Osteoblast (primary cell): ENCODE measurements around the gene TEX53. TPM values are rescaled to one million over a fixed set of nuclear protein-coding genes. Genes with fewer than 3 reads are reported as not detected.

Experiments
- DNase-seq: peaks from one replicate; pipeline ENCODE4 v3.0.0; 2011; ENCODE audit warnings: low spot score, mixed read lengths; ENCODE audit not compliant: insufficient read length; ENCODE audit errors: missing footprints
- H2AFZ ChIP-seq: 2 replicates; pipeline ENCODE4 v1.6.0; 2011; ENCODE audit warnings: mild to moderate bottlenecking, low read length
- H3K27ac ChIP-seq: 2 replicates; pipeline ENCODE4 v1.5.1; 2011; ENCODE audit warnings: mild to moderate bottlenecking, low read depth, low read length, moderate library complexity
- H3K27me3 ChIP-seq: 2 replicates; pipeline ENCODE4 v1.6.0; 2012; ENCODE audit warnings: mild to moderate bottlenecking, control low read depth, inconsistent platforms, low read length, moderate library complexity; ENCODE audit not compliant: insufficient read depth
- H3K36me3 ChIP-seq: 2 replicates; pipeline ENCODE4 v1.5.1; 2011; ENCODE audit warnings: mild to moderate bottlenecking, low read length, control low read depth, moderate library complexity; ENCODE audit not compliant: insufficient read depth
- H3K4me1 ChIP-seq: 2 replicates; pipeline ENCODE4 v1.5.1; 2011; ENCODE audit warnings: mild to moderate bottlenecking, low read length, control low read depth, moderate library complexity; ENCODE audit not compliant: insufficient read depth
- H3K4me2 ChIP-seq: 2 replicates; pipeline ENCODE4 v1.6.0; 2011; ENCODE audit warnings: mild to moderate bottlenecking, low read length; ENCODE audit not compliant: insufficient read depth
- H3K4me3 ChIP-seq: fragments of 200-600 bp; sonication (generic); 3 replicates; pipeline ENCODE4 v1.5.1; 2012; ENCODE audit warnings: mild to moderate bottlenecking, low read length, inconsistent platforms; ENCODE audit not compliant: insufficient read depth
- H3K79me2 ChIP-seq: 2 replicates; pipeline ENCODE4 v1.6.0; 2012; ENCODE audit warnings: mild to moderate bottlenecking, low read length, control low read depth, inconsistent platforms; ENCODE audit not compliant: insufficient read depth
- H3K9me3 ChIP-seq: 2 replicates; pipeline ENCODE4 v1.5.1; 2011; ENCODE audit warnings: low read depth, low read length, control low read depth
- H4K20me1 ChIP-seq: 2 replicates; pipeline ENCODE4 v1.6.0; 2012; ENCODE audit warnings: mild to moderate bottlenecking, low read length, control low read depth; ENCODE audit not compliant: insufficient read depth
- total RNA-seq: library from RNA; depleted of rRNA; stranded (reverse); fragments of >200 nt; gene quantifications from 2 replicates; pipeline ENCODE4 v1.2.3, GENCODE V29; 2012
- TF ChIP-seq, protein P1 (sequence below): IDR thresholded peaks from 2 replicates; pipeline ENCODE4 v1.5.1; 2011; ENCODE audit warnings: mild to moderate bottlenecking, low read depth, low read length, moderate library complexity; ENCODE audit errors: extremely low read depth

The TEX53 gene
- total RNA-seq, 1 donor, result not detected

DNA sequence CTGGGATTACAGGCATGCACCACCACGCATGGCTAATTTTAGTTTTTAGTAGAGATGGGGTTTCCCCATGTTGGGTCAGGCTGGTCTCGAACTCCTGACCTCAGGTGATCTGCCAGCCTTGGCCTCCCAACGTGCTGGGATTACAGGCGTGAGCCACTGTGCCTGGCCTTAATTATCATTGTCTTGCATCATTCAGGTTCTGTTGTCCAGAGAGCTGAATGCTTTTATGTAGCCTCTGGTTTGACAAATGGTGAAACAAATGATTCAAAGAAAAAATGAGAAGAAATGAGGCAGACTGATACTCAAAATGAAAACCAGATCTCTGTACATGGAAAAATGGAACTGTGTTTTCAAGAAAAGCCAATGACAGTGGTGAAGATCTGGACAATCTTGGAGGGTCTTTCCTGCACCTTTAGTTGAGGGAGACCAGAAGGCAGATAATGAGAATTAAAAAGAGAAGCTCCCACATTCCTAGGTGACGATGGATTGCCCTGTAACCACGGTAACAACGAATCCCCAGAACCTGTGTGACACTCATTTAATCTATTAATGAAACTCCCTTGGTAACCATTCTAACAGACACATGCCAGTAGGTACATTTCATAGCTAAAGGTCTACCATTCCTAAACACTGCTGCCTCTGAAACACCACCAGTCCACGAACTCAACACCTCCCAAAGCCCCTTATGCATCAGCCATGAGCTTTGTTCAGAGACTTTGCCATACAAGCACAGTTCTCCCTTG, 22.8 kb upstream of the TEX53 start:
- H3K4me3 ChIP-seq, result no peak overlapping the region
- DNase-seq, result no peak
- no peaks in the 10 kb centered on the region for H3K27me3 ChIP-seq
- H3K79me2 ChIP-seq, result no peaks in the 10 kb centered on the region
- no peaks in the 10 kb centered on the region for H4K20me1 ChIP-seq
- no peak overlapping the region for H3K4me2 ChIP-seq
- no peak overlapping the region for H3K27ac ChIP-seq
- H2AFZ ChIP-seq, result no peak overlapping the region
- H3K4me1 ChIP-seq, result peaks cover 23% of the 10 kb centered on the region
- H3K36me3 ChIP-seq, result no peaks in the 10 kb centered on the region
- TF ChIP-seq, protein P1, sequence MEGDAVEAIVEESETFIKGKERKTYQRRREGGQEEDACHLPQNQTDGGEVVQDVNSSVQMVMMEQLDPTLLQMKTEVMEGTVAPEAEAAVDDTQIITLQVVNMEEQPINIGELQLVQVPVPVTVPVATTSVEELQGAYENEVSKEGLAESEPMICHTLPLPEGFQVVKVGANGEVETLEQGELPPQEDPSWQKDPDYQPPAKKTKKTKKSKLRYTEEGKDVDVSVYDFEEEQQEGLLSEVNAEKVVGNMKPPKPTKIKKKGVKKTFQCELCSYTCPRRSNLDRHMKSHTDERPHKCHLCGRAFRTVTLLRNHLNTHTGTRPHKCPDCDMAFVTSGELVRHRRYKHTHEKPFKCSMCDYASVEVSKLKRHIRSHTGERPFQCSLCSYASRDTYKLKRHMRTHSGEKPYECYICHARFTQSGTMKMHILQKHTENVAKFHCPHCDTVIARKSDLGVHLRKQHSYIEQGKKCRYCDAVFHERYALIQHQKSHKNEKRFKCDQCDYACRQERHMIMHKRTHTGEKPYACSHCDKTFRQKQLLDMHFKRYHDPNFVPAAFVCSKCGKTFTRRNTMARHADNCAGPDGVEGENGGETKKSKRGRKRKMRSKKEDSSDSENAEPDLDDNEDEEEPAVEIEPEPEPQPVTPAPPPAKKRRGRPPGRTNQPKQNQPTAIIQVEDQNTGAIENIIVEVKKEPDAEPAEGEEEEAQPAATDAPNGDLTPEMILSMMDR, result no peak
- H3K9me3 ChIP-seq, result no peaks in the 10 kb centered on the region

DNA sequence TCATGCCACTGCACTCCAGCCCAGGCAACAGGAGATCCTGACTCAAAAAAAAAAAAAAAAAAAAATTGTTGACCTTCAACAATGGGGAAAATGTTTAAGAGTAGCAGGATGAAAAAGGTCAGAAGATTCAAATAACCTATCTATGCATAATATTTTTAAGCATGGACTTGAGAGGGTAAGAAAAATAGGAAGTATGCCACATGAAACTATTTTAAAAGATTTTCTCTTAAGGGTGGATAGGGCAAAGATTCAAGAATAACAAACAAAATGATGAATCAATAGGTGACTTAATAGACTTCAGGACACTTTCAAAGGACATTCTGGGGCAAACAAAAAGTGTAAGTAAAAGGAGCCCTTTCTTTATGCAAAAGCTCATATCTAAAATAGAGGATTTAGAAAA, 21.2 kb upstream of the TEX53 start:
- Histone ChIP-seq H3K79me2 (no peaks in the 10 kb centered on the region), H3K27ac (no peak overlapping the region), H3K4me2 (no peak overlapping the region), H2AFZ (no peak overlapping the region), H3K9me3 (no peaks in the 10 kb centered on the region), H4K20me1 (no peaks in the 10 kb centered on the region), H3K36me3 (no peaks in the 10 kb centered on the region), H3K4me3 (no peak overlapping the region), H3K27me3 (no peaks in the 10 kb centered on the region), H3K4me1 (peaks cover 26% of the 10 kb centered on the region)
- no peak for DNase-seq
- TF ChIP-seq, protein P1, result no peak

DNA sequence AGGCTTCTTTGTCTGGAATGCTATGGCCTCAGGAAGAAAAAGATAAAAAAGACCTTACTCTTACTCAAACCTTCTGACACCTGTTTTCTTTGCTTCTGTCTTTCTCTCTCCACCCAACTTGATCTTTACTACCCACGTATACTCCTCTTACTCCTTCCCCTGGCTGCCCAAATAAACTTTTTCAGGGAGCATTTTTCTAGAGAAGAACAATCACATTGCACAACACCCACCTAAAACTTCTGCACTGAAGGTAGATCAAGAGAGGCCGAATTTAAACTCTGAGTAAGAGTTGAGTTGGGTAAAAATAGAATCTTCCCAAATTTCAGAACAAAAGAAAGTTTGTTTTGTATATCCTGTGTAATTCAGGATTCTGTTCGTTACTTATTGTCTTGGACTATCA, 20.5 kb upstream of the TEX53 start:
- H4K20me1 ChIP-seq, result no peaks in the 10 kb centered on the region
- H3K36me3 ChIP-seq, result no peaks in the 10 kb centered on the region
- no peaks in the 10 kb centered on the region for H3K27me3 ChIP-seq
- TF ChIP-seq, protein P1, result no peak
- no peaks in the 10 kb centered on the region for H3K9me3 ChIP-seq
- H3K79me2 ChIP-seq, result no peaks in the 10 kb centered on the region
- peak overlapping the region; percentile 70 for H3K27ac ChIP-seq
- no peak for DNase-seq
- no peak overlapping the region for H2AFZ ChIP-seq
- H3K4me1 ChIP-seq, result peaks cover 26% of the 10 kb centered on the region
- H3K4me2 ChIP-seq, result no peak overlapping the region
- no peak overlapping the region for H3K4me3 ChIP-seq

DNA sequence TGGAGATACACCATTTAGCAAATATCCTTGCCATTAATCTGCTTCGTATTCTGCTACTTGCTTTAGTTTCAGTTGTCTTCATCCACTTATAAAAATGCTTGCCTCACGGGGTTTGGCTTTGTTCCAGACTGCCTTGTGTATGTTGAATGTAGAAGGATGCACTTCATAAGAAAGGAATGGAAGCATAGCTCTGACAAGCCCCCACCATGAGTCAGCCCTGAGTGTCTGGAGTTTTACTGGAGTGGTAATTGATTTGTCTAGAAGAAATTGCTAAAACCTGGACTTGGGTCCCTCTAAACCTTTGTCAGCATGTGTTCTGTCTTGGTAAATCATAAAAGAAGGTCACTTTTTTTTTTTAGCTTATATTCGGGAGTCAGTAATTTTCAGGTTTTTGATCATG, 19.8 kb upstream of the TEX53 start:
- peak; percentile 88 for DNase-seq
- Histone ChIP-seq H2AFZ (no peak overlapping the region), H4K20me1 (no peaks in the 10 kb centered on the region), H3K4me2 (peak overlapping the region; percentile 65), H3K4me3 (no peak overlapping the region), H3K36me3 (no peaks in the 10 kb centered on the region), H3K27me3 (no peaks in the 10 kb centered on the region), H3K27ac (peak overlapping the region; percentile 70), H3K9me3 (no peaks in the 10 kb centered on the region), H3K79me2 (no peaks in the 10 kb centered on the region), H3K4me1 (peaks cover 26% of the 10 kb centered on the region)
- TF ChIP-seq, protein P1, result no peak
